Loucy (cell line): ENCODE data around the gene CISD1.

Experiments used
- CTCF ChIP-seq: fragments of 200-600 bp; sonication (generic); conservative IDR thresholded peaks from 2 replicates; pipeline ENCODE4 v1.5.1; 2014; ENCODE audit warnings: mild to moderate bottlenecking, antibody characterized with exemption, low read length
- EZH2phosphoT487 ChIP-seq: fragments of 200-600 bp; IDR thresholded peaks from 2 replicates; pipeline ENCODE4 v1.6.1; 2018; ENCODE audit warnings: antibody characterized with exemption, mild to moderate bottlenecking, moderate library complexity, borderline replicate concordance

DNA sequence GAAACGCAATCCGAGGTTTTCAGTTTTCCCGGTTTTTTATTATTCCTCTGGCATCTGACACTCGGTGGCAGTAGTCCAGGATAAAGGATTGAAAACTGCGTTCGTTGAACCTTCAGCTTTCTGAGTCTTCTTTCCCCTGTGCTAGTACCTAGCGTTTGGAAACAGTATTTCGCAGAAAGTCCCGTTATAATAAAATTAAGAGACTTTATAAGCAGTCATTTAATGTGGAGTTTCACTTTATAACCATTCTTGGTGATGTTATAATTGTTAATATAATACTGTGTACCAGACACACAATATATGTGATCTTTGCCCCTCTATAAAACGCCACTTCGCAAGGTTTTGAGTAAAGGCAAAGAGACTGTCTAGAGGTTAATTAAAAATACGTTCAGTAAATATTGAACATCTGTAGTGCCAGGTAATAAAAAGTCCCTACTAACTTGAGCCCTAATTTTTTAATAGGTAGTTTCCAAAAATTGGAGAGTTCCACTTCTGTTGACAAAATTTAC is 874 bp downstream of the CISD1 start:
- TF ChIP-seq CTCF, result no peak
- no peak for TF ChIP-seq EZH2phosphoT487
